ENCODE results near the gene SH3BGR.

Gene SH3BGR

GRCh38 chr21:39481886-39482285 is 30.1 kb downstream of the SH3BGR start:
- Histone ChIP-seq H3K9me3 (ENCODE audit: control insufficient read depth, insufficient read depth, low read depth, low read length) (no peaks in the 10 kb centered on the region), H3K4me1 (ENCODE audit: control insufficient read depth, insufficient read depth, low read length) (no peaks in the 10 kb centered on the region), H3K4me3 (ENCODE audit: low read depth, low read length) (no peak overlapping the region), H3K27ac (ENCODE audit: low read depth, low read length) (no peak overlapping the region), H3K27me3 (ENCODE audit: control insufficient read depth, insufficient read depth, low read length) (no peaks in the 10 kb centered on the region), H3K9ac (ENCODE audit: low read length) (no peak overlapping the region), H3K36me3 (ENCODE audit: control insufficient read depth, insufficient read depth, low read length) (no peaks in the 10 kb centered on the region)

DNA sequence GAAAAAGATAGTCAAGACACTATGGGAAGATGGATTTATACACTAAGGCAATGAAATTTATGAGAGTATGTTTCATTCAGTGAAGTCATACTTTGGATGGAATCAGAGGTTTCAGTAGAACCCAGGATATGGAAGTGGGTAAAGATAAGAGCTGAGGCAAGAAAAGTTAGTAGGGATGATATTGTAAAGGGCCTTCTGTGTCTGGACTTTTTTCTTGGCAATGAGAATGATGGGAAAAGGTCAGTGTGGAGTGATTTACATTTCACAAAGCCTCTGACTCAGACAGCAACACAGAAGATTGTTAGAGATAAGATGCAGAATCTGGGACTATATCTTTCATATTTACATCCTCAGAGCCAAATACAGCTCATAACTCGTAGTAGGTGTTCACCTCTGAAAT is 32.1 kb downstream of the SH3BGR start:
- Histone ChIP-seq H3K4me1 (ENCODE audit: control insufficient read depth, insufficient read depth, low read length) (no peaks in the 10 kb centered on the region), H3K4me3 (ENCODE audit: low read depth, low read length) (no peak overlapping the region), H3K27me3 (ENCODE audit: control insufficient read depth, insufficient read depth, low read length) (no peaks in the 10 kb centered on the region), H3K9me3 (ENCODE audit: control insufficient read depth, insufficient read depth, low read depth, low read length) (no peaks in the 10 kb centered on the region), H3K27ac (ENCODE audit: low read depth, low read length) (no peak overlapping the region), H3K36me3 (ENCODE audit: control insufficient read depth, insufficient read depth, low read length) (no peaks in the 10 kb centered on the region), H3K9ac (ENCODE audit: low read length) (no peak overlapping the region)

GRCh38 chr21:39484711-39485276 is 33.0 kb downstream of the SH3BGR start:
- H3K4me3 ChIP-seq (ENCODE audit: low read depth, low read length): no peak overlapping the region
- no peaks in the 10 kb centered on the region for H3K36me3 ChIP-seq (ENCODE audit: control insufficient read depth, insufficient read depth, low read length)
- no peak overlapping the region for H3K27ac ChIP-seq (ENCODE audit: low read depth, low read length)
- no peaks in the 10 kb centered on the region for H3K9me3 ChIP-seq (ENCODE audit: control insufficient read depth, insufficient read depth, low read depth, low read length)
- H3K9ac ChIP-seq (ENCODE audit: low read length): no peak overlapping the region
- no peaks in the 10 kb centered on the region for H3K4me1 ChIP-seq (ENCODE audit: control insufficient read depth, insufficient read depth, low read length)
- H3K27me3 ChIP-seq (ENCODE audit: control insufficient read depth, insufficient read depth, low read length): no peaks in the 10 kb centered on the region

DNA sequence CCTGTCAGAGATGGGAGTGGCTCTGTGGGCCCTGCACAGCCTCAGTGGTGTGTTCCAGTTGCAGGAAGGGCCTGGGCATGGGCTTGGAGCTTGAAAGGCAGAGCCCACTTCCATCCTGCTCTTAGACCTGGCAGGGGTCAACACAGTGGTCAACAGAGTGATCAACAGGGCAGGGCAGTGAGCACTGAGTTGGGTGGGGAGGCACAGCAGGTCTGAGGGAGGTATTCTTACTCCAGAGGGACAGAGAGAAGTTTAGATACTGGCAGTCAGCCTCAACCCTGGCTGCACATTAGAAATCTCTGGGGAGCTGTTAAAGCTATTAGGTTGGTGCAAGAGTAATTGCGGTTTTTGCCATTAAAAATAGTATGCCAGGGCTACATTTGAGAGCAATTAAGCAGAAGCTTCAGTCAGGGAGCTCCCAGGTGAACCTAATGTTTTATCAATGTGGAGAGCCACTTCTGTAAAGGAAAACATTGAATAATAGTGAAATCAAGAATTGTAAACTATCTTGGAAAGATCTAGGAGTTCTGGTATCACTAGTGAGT is 37.7 kb downstream of the SH3BGR start:
- no peak overlapping the region for H3K4me3 ChIP-seq (ENCODE audit: low read depth, low read length)
- no peaks in the 10 kb centered on the region for H3K27me3 ChIP-seq (ENCODE audit: control insufficient read depth, insufficient read depth, low read length)
- H3K27ac ChIP-seq (ENCODE audit: low read depth, low read length): no peak overlapping the region
- H3K9ac ChIP-seq (ENCODE audit: low read length): no peak overlapping the region
- no peaks in the 10 kb centered on the region for H3K9me3 ChIP-seq (ENCODE audit: control insufficient read depth, insufficient read depth, low read depth, low read length)
- H3K4me1 ChIP-seq (ENCODE audit: control insufficient read depth, insufficient read depth, low read length): no peaks in the 10 kb centered on the region
- no peaks in the 10 kb centered on the region for H3K36me3 ChIP-seq (ENCODE audit: control insufficient read depth, insufficient read depth, low read length)

GRCh38 chr21:39499156-39499555 is 47.4 kb downstream of the SH3BGR start:
- H3K4me3 ChIP-seq (ENCODE audit: low read depth, low read length): no peak overlapping the region
- H3K9me3 ChIP-seq (ENCODE audit: control insufficient read depth, insufficient read depth, low read depth, low read length): peaks cover 6% of the 10 kb centered on the region
- H3K27ac ChIP-seq (ENCODE audit: low read depth, low read length): no peak overlapping the region
- no peaks in the 10 kb centered on the region for H3K36me3 ChIP-seq (ENCODE audit: control insufficient read depth, insufficient read depth, low read length)
- H3K9ac ChIP-seq (ENCODE audit: low read length): no peak overlapping the region
- H3K4me1 ChIP-seq (ENCODE audit: control insufficient read depth, insufficient read depth, low read length): no peaks in the 10 kb centered on the region
- no peaks in the 10 kb centered on the region for H3K27me3 ChIP-seq (ENCODE audit: control insufficient read depth, insufficient read depth, low read length)

GRCh38 chr21:39502631-39503030 is 50.9 kb downstream of the SH3BGR start:
- no peak overlapping the region for H3K27ac ChIP-seq (ENCODE audit: low read depth, low read length)
- no peaks in the 10 kb centered on the region for H3K4me1 ChIP-seq (ENCODE audit: control insufficient read depth, insufficient read depth, low read length)
- no peaks in the 10 kb centered on the region for H3K9me3 ChIP-seq (ENCODE audit: control insufficient read depth, insufficient read depth, low read depth, low read length)

GRCh38 chr21:39503123-39503762 is 51.5 kb downstream of the SH3BGR start:
- no peaks in the 10 kb centered on the region for H3K27me3 ChIP-seq (ENCODE audit: control insufficient read depth, insufficient read depth, low read length)

More at GRCh38 chr21:39502631-39503030, 50.9 kb downstream of the SH3BGR start:
- Histone ChIP-seq H3K9ac (ENCODE audit: low read length) (no peak overlapping the region), H3K27me3 (ENCODE audit: control insufficient read depth, insufficient read depth, low read length) (no peaks in the 10 kb centered on the region), H3K36me3 (ENCODE audit: control insufficient read depth, insufficient read depth, low read length) (no peaks in the 10 kb centered on the region), H3K4me3 (ENCODE audit: low read depth, low read length) (no peak overlapping the region)

GRCh38 chr21:39504230-39504629 is 52.5 kb downstream of the SH3BGR start:
- Histone ChIP-seq H3K4me1 (ENCODE audit: control insufficient read depth, insufficient read depth, low read length) (no peaks in the 10 kb centered on the region), H3K9me3 (ENCODE audit: control insufficient read depth, insufficient read depth, low read depth, low read length) (no peaks in the 10 kb centered on the region), H3K36me3 (ENCODE audit: control insufficient read depth, insufficient read depth, low read length) (no peaks in the 10 kb centered on the region), H3K27ac (ENCODE audit: low read depth, low read length) (no peak overlapping the region), H3K27me3 (ENCODE audit: control insufficient read depth, insufficient read depth, low read length) (no peaks in the 10 kb centered on the region), H3K4me3 (ENCODE audit: low read depth, low read length) (no peak overlapping the region), H3K9ac (ENCODE audit: low read length) (no peak overlapping the region)

More at GRCh38 chr21:39503123-39503762, 51.5 kb downstream of the SH3BGR start:
- H3K27ac ChIP-seq (ENCODE audit: low read depth, low read length): no peak overlapping the region
- H3K9ac ChIP-seq (ENCODE audit: low read length): no peak overlapping the region
- H3K9me3 ChIP-seq (ENCODE audit: control insufficient read depth, insufficient read depth, low read depth, low read length): no peaks in the 10 kb centered on the region
- no peaks in the 10 kb centered on the region for H3K36me3 ChIP-seq (ENCODE audit: control insufficient read depth, insufficient read depth, low read length)
- no peak overlapping the region for H3K4me3 ChIP-seq (ENCODE audit: low read depth, low read length)
- no peaks in the 10 kb centered on the region for H3K4me1 ChIP-seq (ENCODE audit: control insufficient read depth, insufficient read depth, low read length)

DNA sequence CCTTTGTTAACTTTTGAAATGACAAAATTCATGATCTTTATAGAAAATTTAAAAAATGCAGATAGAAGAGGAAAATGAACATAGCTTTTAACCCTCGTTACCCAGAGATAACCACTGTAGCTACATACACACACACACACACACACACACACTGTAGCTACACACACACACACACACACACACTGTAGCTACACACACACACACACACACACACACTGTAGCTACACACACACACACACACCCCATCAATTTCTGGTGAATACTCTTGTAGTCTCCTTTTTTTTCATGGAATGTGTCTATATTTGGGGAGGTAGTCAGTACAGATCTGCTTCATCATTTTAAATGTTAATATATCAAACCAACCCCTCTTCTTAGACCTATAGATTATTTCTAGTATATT is 58.5 kb downstream of the SH3BGR start:
- Histone ChIP-seq H3K4me1 (ENCODE audit: control insufficient read depth, insufficient read depth, low read length) (no peaks in the 10 kb centered on the region), H3K27ac (ENCODE audit: low read depth, low read length) (no peak overlapping the region), H3K9me3 (ENCODE audit: control insufficient read depth, insufficient read depth, low read depth, low read length) (no peaks in the 10 kb centered on the region), H3K27me3 (ENCODE audit: control insufficient read depth, insufficient read depth, low read length) (no peaks in the 10 kb centered on the region), H3K9ac (ENCODE audit: low read length) (no peak overlapping the region), H3K4me3 (ENCODE audit: low read depth, low read length) (no peak overlapping the region), H3K36me3 (ENCODE audit: control insufficient read depth, insufficient read depth, low read length) (no peaks in the 10 kb centered on the region)

GRCh38 chr21:39511102-39511501 is 59.3 kb downstream of the SH3BGR start:
- H3K36me3 ChIP-seq (ENCODE audit: control insufficient read depth, insufficient read depth, low read length): no peaks in the 10 kb centered on the region
- no peaks in the 10 kb centered on the region for H3K9me3 ChIP-seq (ENCODE audit: control insufficient read depth, insufficient read depth, low read depth, low read length)
- no peaks in the 10 kb centered on the region for H3K27me3 ChIP-seq (ENCODE audit: control insufficient read depth, insufficient read depth, low read length)
- H3K9ac ChIP-seq (ENCODE audit: low read length): no peak overlapping the region
- H3K27ac ChIP-seq (ENCODE audit: low read depth, low read length): no peak overlapping the region
- no peaks in the 10 kb centered on the region for H3K4me1 ChIP-seq (ENCODE audit: control insufficient read depth, insufficient read depth, low read length)
- H3K4me3 ChIP-seq (ENCODE audit: low read depth, low read length): no peak overlapping the region

GRCh38 chr21:39513735-39514134 is 62.0 kb downstream of the SH3BGR start:
- Histone ChIP-seq H3K36me3 (ENCODE audit: control insufficient read depth, insufficient read depth, low read length) (no peaks in the 10 kb centered on the region), H3K4me3 (ENCODE audit: low read depth, low read length) (no peak overlapping the region), H3K9me3 (ENCODE audit: control insufficient read depth, insufficient read depth, low read depth, low read length) (no peaks in the 10 kb centered on the region), H3K9ac (ENCODE audit: low read length) (no peak overlapping the region), H3K27ac (ENCODE audit: low read depth, low read length) (no peak overlapping the region), H3K4me1 (ENCODE audit: control insufficient read depth, insufficient read depth, low read length) (no peaks in the 10 kb centered on the region), H3K27me3 (ENCODE audit: control insufficient read depth, insufficient read depth, low read length) (no peaks in the 10 kb centered on the region)

Data from HUES6 (cell line).